GM19324 (cell line): ENCODE measurements around the gene MED26.

Experiments
- ATAC-seq: cut with Tn5 transposase; IDR thresholded peaks from one replicate; pipeline ENCODE4 v1.9.1; 2021; ENCODE audit warnings: mild to moderate bottlenecking, moderate library complexity; ENCODE audit not compliant: unreplicated experiment, low FRiP score

MED26 gene

DNA sequence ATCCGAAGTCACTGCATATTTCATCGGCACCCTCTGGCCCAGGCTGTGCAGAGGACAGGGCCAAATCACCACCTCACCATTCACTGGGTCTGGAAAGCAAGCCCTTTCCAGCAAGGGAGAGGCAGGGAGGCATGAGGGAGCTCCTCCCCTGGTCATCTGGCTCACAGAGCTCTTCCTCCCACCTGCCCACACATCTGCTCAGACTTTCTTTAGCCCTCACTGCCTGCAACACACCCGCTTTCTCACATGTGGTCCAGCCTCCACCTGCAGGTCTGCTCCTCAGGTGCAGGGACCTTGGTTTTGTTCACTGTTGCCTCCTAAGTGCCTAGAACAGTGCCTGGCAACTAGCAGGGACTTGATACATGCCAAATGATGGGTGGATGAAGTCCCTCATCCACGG, 34.8 kb downstream of the MED26 start:
- ATAC-seq: no peak

DNA sequence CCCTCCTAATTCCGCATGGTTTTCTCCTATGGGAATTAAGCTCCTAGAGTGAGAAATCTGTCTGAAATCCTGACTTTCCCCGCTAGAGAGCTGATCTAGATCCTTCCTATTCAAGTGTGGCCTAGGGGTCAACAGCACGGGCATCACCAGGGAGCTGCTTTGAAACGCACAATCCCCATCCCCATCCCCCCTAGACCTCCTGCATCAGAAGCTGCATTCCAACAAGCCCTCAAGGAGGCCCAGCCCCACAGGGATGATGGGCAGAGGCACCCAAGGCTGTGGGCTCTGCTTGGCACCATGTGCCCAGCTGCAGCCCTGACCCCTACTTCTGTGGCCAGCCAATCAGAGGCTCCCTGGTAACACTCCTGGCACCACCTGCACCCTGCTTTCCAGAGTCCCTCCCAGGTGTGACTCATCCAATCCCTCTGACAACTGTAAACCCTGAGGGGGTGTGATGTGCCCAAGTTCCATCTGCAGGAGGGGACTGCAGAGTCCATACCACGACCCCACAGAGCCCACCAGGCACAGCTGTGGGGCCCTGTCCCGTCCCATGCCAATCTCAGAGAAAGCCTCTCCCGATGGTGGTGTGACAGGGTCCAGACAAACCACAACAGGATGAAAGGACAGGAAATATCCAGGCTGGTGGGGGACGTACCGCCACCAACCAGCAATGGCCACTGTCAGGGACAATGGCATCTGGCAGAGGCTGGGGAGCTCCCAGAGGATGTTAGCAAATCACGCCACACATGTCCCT, 36.0 kb downstream of the MED26 start:
- ATAC-seq: no peak

DNA sequence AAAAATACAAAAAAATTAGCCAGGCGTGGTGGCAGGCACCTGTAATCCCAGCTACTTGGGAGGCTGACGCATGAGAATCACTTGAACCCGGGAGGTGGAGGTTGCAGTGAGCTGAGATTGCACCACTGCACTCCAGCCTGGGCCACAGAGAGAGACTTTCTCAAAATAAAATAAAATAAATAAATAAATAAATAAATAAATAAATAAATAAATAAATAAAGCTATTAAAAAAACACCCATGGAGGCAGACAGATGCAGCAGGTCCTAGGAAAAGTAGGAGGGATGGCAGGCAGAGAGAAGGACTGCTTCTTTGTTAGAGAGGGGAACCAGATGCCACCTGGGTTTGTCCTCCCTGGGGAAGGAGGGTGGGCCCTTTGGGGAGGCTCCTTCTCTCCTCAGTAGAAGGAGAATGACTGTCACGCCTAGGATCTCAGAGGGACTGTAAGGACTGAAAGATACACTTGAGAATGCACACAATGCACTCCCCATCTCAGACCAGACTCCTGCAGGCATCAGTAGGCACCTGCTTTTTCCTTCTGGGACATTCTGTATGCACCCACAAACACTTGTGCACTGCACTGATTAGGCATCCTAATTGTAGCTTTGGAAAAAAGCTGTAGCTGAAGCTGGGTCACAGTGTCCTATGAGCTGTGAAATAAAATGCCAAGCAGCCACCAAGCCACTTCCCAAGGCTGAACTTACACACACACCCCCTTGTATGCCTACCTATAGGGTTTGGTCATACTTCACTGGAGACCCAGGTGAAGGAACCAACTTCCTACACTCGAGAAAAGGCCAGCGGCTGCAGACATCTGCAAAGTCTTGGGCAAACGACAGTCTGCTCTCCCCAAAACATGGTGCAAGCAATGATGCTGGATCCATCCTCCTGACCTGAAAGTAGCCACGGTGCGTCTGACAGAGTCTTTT, 36.9 kb downstream of the MED26 start:
- no peak for ATAC-seq

DNA sequence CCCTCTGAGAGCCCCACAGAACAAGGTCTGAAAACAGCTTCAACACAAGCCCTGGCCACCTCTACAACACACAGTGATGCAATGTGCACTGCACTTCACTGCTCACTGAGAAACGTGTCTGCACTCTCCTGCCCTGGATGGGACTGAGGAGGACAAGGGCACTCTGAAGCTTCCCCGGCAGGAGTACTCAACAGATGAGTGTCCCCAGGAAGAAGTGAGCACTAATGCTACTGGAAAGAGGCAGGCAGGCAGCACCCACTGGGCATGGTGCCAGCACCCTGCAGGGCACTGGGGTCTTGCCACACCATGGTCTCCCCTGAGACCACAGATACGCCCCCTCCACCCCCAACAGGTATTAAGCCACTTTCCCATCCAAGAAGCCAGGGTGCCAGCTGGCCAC, 38.1 kb downstream of the MED26 start:
- ATAC-seq: no peak

DNA sequence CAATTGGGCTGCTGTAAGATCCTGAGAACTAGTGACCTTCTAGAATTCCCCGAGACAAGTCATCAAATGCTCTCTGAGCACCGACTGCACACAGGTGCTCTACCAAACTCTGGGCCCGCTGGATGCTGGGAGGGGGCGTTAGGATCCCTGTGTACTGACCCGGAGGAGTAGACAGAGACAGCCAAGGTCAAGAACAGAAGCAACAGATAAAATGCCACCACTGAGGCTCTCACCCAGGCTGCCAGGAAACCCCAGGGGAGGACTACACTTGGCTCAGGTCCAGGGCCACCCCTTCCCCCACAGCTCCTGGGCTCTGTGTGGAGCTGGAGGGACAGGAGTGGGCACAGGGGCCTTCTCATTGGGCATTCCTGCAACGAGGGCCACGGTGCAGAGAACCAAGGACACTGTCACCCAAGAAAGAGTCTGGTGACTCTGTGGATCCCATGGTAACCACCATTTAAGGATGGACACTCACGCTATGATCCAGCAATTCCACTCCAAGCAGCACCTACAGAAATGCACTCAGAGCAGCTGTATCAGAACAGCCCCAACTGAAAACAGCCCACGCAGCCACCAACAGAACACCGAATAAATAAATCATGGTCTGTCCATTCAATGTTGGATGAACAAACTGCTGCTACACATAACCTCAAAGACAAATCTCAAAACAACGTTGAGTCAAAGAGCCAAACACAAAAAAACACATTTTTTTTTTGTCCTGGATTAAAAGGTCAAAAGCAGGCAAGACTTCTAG, 39.0 kb downstream of the MED26 start:
- ATAC-seq: no peak

DNA sequence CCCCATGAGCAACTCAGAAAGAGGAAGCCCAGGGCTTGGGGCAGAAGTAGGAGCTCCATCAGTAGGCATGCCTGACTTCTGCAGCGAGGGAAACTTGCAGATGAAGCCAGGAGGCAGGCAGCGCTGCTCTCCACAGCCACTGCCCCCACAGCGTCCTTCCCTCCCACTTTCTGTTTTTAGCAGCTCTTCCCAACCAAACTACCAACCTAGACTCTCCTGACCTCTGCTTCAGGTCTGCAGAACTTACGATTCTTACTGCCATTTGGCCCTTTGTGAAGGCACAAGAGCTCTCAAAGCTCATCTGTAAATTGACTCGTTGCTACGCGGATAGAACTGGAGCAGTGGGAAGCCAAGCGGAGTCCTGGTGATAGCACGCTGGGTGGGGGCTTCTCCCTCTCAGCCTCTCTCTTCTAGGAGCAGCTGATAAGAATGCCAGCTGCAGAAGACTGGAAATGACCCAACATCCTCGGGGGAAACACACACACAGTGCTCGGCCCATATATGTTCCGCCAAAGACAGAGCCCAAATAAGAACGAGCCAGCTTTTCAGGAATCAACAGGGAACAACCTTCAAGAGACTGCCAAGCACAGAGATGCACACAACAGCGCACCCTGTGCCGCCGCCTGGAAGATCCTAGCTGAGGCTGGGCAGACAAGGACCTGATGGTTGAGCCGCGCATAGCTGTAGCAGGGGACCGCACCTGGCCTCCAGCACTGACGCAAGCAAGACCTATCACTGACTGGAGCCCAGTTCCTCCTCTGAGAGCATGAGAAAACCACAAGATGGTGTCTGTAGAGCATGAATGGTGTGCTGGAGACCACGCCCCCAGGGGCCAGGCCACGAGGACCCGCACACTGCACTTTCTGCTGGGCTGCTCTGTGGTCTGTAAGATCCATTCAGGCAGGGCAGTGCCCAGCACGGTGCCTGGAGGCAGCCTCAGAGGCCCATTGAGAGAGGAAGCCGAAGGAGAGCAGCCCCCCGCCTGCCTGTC, 39.9 kb downstream of the MED26 start:
- peak; percentile 31 for ATAC-seq

DNA sequence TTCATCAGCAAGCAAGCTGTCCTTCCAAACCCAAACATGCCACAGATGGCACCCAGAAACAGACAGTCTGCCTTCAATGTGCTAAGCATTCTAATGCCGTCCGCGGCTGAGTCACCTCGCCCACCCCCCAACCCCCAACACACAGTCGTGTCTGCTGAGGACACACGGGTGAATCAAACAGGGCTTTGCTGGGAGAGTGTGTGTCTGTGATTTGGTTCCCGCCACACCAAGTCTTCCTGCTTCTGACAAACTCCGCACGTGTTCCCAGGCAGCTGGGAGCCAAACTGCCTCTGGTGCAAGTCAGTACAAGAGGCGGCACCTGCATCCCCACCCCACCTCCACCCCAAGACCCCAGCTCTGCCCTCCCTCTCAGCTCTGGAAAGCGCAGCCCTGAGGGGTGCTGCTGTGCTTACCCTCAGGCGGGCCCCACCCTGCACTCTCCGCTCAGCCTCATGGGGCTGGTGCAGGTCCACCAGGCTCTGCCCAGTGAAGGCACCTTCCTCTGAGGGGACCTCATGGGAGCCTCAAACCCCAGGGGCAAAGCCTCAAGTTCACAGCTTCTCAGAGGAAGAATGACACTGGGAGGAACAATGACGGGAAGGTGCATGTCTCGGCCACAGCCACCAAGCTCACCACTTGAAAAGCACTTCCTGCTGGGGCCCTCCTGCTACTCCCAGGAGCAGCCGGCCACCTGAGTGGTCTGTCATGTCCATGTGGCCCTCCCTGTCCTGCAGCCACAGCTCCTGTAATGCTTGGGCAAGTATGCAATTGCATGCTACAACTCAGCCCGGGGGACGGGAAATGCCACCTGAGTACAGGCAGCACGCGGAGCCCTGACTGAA, 40.8 kb downstream of the MED26 start:
- ATAC-seq: no peak

DNA sequence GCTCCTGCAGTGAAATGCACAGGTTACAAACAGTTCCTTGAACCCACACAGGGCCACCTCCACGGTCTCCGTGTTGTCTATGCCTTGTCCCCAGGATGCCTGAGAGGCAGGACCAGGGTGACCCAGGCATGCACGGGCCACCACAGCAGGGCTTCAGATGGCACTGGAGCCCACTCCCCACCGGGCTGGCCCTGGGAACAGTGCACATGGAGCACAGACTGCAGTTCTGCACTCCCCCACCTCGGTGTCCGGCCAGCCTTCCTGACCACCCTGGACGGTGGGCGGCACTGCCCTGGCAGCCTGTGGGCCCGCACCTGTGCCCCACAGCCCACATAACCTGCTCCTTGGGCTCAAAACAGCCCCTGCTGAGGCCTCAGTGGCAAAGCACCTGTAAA, 41.5 kb downstream of the MED26 start:
- ATAC-seq: no peak

DNA sequence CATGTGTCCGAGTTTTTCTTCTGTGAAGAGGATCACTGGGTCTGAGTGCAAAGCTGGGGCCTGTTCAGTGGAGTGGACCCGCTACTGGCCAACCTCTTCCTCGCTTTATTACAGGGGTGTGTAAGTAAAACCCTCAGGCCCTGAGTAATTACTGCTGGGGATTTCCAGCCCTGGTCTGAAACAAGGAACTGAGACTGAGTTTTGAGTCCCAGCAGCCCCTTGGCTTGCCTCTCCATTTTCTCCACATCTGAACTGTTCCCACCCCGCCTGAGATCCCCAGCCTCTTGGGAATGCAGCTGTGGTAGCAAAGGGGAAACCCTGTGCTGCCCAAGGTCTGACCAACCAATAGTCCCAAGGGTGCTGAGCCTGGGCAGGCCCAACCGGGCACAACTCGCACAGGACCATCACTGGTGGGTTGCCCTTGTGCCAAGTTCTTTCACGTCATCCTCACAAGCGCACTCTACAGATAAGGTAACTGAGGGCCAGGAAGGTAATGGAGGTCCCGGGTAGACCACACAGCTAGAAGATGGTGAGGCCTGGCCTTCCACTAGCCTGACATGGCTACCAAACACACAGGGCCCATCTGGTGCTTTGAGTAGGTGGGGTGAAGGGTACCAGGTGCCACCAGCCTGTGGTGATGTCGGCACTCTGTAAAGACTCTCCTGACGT, 42.1 kb downstream of the MED26 start:
- peak; percentile 24 for ATAC-seq

DNA sequence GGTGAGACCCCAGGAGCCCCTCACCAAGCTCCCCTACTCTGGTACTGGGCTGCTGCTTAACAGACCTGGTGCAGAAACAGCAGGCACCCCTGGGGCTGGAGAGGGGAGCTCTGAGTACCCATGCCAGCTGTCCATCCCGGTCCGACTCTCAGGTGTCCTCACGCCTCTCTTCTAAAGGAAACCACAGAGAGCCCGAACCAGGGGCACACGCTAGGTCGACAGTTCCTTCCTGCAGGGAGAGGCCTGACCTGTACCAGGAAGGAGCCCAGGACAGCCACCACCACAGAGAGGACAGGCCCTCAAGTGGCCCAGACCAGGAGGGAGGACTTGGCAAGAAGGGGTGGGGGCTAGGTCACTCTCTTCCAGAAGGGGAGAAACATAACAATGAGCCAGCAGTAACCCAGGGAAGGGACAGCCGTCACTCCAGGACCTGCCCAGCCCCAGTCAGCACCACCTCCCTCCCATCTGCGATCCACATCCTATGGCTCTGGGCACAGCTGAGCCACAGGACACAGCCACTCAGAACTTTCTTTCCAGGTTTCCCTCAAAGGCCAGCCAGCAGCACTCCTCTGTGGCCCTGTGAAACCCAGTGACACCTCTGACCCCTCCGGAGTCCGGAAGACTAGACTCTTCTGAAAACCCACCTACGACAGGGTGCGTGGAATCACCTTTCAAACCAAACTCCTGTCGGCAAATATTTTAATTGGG, 42.8 kb downstream of the MED26 start:
- no peak for ATAC-seq

DNA sequence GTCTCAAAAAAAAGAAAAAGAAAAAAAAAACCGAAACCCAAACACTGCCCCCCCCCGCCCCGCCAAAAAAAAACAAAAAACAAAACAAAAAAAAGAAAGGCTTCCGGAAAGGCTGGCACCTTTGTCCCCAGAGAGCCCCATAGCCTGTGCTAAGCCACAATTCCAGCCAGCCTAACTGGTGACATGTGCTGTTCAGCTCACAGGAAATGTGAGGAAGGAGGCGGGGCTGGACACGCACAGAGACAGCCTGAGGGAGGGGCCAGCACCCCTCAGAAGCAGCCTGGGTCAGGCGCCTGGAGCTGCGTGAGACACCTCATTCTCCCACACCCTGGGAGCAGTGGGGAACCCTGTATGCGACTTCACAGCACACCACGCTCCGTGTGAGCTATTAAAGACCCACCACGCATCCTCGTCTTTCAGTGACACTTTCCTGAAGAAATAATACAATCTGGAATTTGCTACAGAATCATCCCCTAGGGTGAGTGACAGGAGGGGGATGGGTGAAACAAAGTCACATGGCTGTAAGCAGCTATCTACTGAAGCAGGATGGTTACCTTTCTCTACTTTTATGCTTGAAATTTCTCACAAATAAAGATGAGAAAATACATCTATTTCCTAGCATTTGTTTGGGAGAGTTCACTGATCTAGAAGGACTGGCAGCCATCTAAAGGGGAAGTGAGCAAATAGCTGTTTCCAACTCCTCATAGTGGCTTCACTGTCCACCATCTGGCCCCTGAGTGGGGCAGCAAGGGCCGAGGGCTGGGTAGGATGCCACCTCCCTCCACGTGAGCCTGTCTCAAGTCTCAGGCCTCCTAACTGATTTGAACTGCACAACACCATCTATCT, 43.5 kb downstream of the MED26 start:
- peak; percentile 67 for ATAC-seq

DNA sequence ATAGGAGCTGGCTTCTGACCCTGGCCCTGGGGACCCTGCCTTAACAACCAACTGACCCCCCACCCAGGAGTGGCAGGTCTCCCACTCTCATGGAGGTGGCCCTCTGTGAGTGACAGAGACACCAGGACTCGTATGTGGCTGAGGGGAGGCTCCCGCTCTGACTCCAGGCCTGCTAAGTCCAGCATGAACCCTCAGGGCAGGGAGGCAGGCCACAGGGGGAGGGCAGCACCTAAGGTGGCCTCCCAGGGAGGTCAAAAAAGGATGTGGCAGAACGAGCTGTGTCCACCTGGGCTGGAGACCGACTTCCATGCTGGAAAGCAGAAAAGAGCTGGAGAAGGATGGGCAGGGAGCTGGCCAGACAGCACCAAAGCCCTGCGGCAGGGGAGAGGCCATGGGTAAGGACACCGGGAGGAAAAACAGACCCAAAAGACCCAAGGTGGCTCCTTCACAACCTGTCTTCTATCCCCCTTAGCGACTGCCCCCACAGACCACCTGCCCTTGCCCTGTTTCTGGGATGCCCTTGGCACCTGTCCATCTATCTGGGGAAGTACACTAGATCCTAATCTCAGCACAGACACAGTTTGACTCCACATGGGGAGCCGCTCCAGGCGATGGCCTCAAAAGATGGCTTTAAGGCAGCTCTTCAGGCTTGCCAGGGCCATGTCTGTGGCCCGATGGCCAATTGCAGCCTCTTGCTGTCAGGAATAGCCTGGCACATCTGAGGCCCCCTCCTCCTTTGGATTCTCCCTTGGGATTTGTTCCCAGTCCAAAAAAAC, 45.3 kb downstream of the MED26 start:
- ATAC-seq: no peak

DNA sequence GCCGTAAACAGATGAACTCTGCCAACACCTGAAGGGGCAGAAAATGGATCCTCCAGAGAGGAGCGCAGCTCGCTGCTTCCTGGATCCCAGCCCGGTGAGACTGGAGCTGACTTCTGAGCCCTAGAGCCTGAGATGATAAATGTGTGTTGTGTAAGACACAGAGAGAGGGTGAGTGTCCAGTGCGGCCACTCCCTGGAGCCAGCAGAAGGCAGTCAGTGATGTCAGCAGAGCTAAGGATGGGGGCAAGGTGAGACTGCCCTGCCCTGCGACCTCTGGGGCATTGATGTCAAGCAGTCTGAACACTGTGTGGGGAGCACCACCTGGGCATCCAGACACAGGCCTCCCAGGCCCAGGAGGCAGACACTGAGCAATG, 46.0 kb downstream of the MED26 start:
- no peak for ATAC-seq

DNA sequence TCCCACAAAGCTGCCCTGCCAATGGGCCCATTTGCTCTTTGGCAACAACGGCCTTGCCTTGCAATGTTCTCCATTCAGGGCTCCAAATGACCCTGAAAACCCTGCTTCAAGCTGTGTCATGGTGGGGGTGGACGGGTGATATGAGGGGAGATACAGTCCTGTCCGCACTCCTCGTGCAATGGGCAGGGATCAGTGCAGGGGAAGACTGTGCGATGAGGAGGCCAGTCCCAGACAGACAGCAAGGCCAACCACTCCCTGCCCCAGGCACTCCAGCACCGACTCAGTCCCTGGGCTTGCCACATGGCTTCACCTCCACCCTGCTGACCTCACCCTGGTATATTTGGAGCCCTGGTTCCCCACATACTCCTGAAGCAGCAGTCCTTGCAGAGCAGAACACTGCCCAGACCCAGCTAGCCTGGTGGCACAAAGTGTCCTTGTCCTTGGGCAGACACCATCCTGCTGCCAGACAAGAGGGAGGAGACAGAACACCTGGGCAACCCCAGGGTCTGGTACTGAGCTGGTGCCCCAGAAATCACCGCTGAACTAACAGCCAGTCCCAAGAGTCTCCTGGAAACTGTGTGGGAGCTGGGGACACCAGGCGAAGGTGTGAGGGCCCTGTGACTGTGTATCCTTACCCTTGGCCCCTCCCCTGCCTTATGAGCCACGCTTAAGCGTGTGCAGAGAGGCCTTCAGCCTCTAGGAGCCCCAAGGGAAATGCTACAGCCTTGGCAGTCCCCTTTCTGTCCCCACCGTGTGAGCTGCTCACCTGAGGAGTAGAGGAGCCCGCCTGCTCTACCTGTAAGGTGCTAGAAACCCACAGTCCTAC, 46.6 kb downstream of the MED26 start:
- no peak for ATAC-seq

DNA sequence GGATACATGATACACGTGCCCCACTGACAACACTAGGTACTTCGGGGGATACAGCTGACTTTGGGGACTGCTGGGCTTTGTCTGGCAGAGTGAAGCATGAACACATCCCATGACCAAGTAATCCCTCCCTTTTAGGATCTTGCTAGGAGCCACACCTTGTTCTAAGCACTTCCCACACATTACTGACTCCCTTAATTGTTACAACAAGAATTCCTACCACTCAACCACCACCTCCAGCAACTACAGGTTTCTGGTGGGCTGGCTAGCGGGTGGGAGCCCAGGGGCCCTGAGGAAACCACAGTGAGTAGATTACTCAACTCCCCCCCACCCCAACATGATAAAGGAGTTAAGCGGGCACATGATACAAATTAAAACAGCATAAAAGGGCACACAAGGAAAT, 48.6 kb downstream of the MED26 start:
- ATAC-seq: no peak
